ENCODE measurements around the gene ZBTB16. TPM values are rescaled to one million over a fixed set of nuclear protein-coding genes. Genes with fewer than 3 reads are reported as not detected.

Gene ZBTB16
- total and polyA plus RNA-seq, 8 donors, result 7.9 to 318 (median 55.3) TPM

- intact Hi-C loops (cut with DNase I; ENCODE audit: low total_unique reads), result no loop called here
- H3K36me3 ChIP-seq, result no peaks in the 10 kb centered on the region
- H3K27ac ChIP-seq, result no peak overlapping the region
- 83 to 90% (median 86%) methylated on average over 7 of the region's 7 CpGs for WGBS, 5 donors
- peaks cover 13 to 17% (median 15%) of the 10 kb centered on the region in 4 donors for H3K4me1 ChIP-seq
- no peak for DNase-seq
- TF ChIP-seq POLR2AphosphoS5 (IDR thresholded peaks at IDR 0.05) (no peak), POLR2A (IDR thresholded peaks at IDR 0.05) (no peak), CTCF (IDR thresholded peaks at IDR 0.05) (no peak), EP300 (IDR thresholded peaks at IDR 0.05) (no peak)
- no peaks in the 10 kb centered on the region for H3K9me3 ChIP-seq
- H3K4me3 ChIP-seq, result no peak overlapping the region
- H3K27me3 ChIP-seq, result no peaks in the 10 kb centered on the region
Observed at GRCh38 chr11:114284914-114285313, 225.4 kb downstream of the ZBTB16 start.

GRCh38 chr11:114285599-114285998, 226.1 kb downstream of the ZBTB16 start:
- 80 to 93% (median 83%) methylated on average over 3 of the region's 3 CpGs for WGBS, 5 donors
- no peak overlapping the region for H3K4me3 ChIP-seq
- intact Hi-C loops (cut with DNase I; ENCODE audit: low total_unique reads), result no loop called here
- H3K27me3 ChIP-seq, result no peaks in the 10 kb centered on the region
- TF ChIP-seq POLR2A (IDR thresholded peaks at IDR 0.05), result no peak
- TF ChIP-seq CTCF (IDR thresholded peaks at IDR 0.05), result no peak
- H3K4me1 ChIP-seq, result peaks cover 7 to 11% (median 10%) of the 10 kb centered on the region in 4 donors
- H3K27ac ChIP-seq, result no peak overlapping the region
- DNase-seq, result no peak
- no peaks in the 10 kb centered on the region for H3K36me3 ChIP-seq
- H3K9me3 ChIP-seq, result no peaks in the 10 kb centered on the region

- H3K27ac ChIP-seq, result no peak overlapping the region
- H3K36me3 ChIP-seq, result no peaks in the 10 kb centered on the region
- H3K9me3 ChIP-seq, result no peaks in the 10 kb centered on the region
- WGBS, 5 donors, result 95 to 99% (median 97%) methylated on average over 3 of the region's 3 CpGs
- no peak overlapping the region for H3K4me3 ChIP-seq
- no peaks in the 10 kb centered on the region for H3K27me3 ChIP-seq
- peaks cover 7 to 8% (median 7%) of the 10 kb centered on the region in 4 donors for H3K4me1 ChIP-seq
- intact Hi-C loops (cut with DNase I; ENCODE audit: low total_unique reads), result no loop called here
- no peak for DNase-seq
- TF ChIP-seq POLR2A (IDR thresholded peaks at IDR 0.05) (no peak), POLR2AphosphoS5 (IDR thresholded peaks at IDR 0.05) (no peak), EP300 (IDR thresholded peaks at IDR 0.05) (no peak), CTCF (IDR thresholded peaks at IDR 0.05) (no peak)
Observed at GRCh38 chr11:114286229-114286628, 226.7 kb downstream of the ZBTB16 start.

GRCh38 chr11:114287154-114287553, 227.6 kb downstream of the ZBTB16 start:
- WGBS, 5 donors, result 59 to 92% (median 83%) methylated on average over 2 of the region's 2 CpGs
- H3K9me3 ChIP-seq, result no peaks in the 10 kb centered on the region
- H3K36me3 ChIP-seq, result no peaks in the 10 kb centered on the region
- H3K4me1 ChIP-seq, result peaks cover 10 to 13% (median 12%) of the 10 kb centered on the region in 4 donors
- TF ChIP-seq POLR2A (IDR thresholded peaks at IDR 0.05), result no peak
- no peak for TF ChIP-seq EP300 (IDR thresholded peaks at IDR 0.05)
- TF ChIP-seq CTCF (IDR thresholded peaks at IDR 0.05), result no peak
- TF ChIP-seq POLR2AphosphoS5 (IDR thresholded peaks at IDR 0.05), result no peak
- no peak for DNase-seq
- intact Hi-C loops (cut with DNase I; ENCODE audit: low total_unique reads), result no loop called here
- no peaks in the 10 kb centered on the region for H3K27me3 ChIP-seq
- no peak overlapping the region for H3K4me3 ChIP-seq
- H3K27ac ChIP-seq, result no peak overlapping the region

All from stomach (tissue), 9 donors.